GM18502 (cell line): ENCODE data around the gene WRAP73.
"Not testable (repeated sequence)": the region's sequence is repeated elsewhere in the genome, so short reads cannot be mapped to it uniquely, and the experiment has no call there.

ENCODE experiments used
- ATAC-seq: cut with Tn5 transposase; IDR thresholded peaks from one replicate; pipeline ENCODE4 v1.9.1; 2021; ENCODE audit warnings: mild to moderate bottlenecking; ENCODE audit not compliant: unreplicated experiment, poor library complexity

Gene WRAP73

DNA sequence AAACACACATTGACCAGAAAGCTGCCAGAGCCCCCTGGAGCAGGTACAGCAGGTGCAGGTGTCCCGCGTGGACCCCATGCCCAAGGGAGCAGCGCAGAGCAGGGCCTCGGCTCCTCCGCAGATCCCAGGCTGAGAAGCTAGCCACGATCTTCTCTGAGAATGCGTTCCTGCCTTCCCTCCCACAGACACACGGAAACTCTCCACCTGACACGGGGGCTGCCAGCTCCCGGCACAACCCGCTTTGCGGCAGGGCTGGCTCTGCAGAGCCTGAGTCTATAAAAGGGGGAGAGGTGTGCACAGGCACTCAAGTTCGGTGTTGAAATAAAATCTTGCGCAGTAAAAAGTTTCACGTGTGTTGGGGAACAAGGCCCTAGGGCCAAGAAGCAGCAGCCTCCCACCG is 48.2 kb downstream of the WRAP73 start:
- no peak for ATAC-seq

DNA sequence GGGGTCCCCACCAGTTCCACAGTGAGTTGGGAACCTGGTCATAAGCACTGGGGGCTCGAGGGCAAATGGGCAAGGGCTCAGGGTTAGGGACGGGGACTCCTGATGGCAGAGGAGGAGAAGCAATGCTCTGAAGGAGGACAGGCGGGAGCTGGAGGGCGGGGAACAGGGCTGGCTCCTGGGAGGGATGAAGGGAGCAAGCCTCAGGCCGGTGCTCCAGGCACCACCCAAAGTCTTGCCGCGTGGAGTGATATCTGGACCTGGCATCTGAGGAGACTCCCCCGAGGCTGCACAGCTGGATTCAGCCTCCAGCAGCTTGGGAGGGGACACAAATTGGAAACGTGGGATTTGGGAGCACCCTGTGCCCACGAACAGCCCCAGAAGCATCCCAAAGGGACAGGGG is 49.5 kb downstream of the WRAP73 start:
- no peak for ATAC-seq

DNA sequence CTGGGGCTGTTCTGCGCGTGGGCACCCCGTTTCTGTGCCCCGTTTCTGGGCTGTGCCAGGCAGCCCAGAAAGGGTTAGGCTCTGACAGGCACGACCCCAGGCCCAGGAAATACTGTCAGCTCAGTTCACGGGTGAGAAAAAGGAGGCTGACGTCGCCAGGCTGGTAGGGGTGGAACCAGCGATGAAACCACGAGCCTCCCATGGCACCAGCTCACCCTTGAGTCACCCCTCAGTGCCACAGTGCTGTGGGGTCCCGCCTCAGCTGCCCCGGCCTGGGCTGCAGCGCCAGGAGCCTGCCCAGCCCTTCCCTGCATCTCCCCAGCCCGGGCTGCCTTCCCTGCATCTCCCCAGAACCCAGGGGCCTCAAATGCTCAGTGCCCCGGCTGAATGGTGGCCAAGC is 50.1 kb downstream of the WRAP73 start:
- ATAC-seq, result no peak

DNA sequence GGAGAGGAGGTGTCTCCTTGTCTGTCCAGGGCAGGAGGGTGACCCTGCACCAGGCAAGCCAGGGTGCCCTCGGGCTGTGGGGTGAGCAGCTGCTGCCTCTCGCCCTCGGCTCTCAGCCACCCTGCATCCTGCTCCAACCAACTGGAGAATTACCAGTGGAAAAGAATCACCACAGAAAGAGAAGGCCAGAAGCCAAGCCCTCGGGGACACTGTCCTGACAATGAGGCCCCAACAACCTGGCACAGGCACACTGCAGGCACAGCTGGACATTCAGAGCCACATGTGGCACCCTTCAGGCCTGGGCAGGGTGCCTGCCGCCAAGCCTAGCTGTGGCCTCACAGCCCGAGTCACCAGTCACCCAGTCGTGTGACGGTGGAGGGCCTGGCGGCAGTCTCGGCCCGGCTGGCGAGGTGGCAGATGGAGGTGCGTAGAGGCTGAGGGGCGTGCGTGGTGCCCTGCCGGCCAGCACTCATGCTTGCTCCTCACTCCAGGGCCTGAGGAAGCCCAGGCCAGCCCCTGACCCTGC is 50.6 kb downstream of the WRAP73 start:
- ATAC-seq, result no peak

DNA sequence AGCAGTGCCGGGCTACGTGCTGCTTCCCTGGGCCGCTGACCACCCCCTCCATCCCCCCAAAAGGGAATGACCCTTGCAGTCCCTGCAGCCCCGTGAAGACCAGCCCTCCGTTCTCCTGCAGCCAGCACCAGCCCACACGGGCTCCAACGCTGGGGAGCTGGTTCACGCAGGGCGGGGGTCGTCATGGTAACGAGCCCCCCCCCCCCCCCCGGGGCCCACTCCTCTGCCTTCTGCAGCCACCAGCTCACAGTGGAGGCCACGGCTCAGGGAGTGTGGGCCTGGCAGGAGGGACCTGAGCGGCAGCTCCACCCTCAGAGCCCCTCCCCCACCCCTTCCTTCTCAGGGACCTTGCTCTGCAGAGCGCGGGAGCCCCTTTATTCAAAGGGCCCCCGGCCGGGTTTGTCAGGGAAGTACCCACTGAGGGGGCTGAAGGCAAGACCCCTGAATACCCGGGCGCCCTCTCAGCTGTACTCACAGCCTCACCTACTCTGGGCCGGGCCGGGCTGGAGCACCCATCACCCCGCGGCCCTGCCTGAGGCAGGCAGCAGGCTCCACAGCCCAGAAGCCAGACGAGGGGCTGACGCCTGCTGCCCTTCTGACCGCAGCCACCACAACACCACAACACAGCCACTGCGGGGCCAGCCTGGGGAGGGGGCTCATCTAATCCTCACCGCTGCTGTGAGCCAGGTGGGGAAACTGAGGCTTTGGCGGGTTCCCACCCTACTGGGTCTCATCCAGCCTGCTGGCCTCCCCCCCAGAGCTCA is 51.2 kb downstream of the WRAP73 start:
- no peak for ATAC-seq

DNA sequence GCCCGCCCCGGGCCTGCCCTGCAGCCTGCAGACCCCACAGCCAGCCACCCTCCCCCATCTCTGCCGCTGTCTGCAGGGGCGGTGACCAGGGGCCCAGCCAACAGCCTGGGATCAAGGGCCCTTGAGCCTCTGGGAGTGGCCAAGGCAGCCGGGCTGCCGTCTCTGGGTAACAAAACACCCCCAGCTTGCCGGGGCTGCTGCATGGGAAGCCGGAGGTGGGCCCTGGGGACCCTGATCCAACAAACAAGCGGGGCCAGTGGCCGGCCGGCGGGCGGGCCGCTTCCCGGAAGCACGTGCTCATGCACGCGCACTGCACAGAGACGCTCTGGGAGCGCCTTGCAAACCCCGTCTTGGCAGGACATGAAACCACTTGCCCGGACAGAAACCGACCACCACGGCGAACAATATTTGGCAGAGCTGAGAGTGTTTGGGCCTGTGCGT is 51.8 kb downstream of the WRAP73 start:
- ATAC-seq, result no peak

DNA sequence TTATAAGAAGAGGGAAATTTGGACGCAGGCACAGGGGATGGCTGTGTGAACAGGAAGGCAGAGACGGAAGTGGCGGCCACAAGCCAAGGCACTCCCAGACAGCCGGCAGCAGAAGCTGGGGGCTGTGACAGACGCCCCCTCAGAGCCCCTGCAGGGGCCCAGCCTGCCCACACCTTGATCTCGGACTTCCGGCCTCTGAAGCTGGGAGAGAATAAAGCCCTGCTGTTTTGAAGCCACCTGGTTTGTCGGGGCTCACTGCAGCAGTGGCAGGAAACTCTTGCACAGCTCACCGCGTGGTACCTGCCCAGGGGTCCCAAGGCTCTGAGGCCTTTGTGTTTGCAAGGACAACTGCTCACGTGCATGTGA is 52.3 kb downstream of the WRAP73 start:
- ATAC-seq, result no peak

DNA sequence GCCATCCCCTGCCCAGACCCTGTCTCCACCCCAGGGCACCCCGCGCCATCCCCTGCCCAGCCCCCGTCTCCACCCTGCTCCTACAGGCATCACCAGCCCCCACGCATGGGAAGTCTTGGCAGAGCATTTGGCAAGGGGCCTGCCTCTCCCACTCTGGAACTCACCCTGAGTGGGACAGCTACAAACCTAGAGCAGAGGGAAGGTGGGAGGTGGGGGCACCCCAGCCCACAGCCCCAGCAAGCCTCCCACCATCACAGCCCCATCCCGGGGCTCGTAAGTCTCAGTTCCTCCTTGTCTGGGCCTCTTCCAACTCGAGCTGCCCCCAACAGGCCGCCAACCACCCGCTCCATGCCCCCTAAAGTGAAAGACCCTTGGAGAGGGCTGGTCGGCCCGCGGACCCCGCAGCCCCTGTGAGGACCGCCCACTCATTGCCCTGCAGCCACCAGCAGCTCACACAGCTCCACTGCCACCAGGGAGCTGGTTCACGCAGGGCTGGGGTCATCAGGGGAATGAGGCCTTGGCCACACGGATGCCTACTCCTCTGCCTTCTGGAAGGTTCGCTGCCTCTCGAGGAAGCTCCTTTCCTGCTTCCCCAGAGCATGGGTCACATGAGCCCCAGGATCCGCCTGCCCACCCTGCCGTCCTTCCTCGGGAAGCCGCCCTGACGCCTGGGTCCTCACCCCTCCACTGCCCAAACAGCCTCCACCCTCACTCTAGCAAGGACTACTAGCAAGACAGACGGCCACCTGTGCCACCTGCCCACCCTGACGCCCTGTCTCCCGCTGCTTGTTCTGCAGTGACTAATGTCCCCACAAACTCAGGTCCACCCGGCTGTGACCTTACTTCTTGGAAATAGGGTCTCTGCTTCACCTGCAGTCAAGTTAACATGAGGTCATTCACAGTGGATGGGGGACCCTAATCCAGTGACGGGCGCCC is 53.0 kb downstream of the WRAP73 start:
- no peak for ATAC-seq

DNA sequence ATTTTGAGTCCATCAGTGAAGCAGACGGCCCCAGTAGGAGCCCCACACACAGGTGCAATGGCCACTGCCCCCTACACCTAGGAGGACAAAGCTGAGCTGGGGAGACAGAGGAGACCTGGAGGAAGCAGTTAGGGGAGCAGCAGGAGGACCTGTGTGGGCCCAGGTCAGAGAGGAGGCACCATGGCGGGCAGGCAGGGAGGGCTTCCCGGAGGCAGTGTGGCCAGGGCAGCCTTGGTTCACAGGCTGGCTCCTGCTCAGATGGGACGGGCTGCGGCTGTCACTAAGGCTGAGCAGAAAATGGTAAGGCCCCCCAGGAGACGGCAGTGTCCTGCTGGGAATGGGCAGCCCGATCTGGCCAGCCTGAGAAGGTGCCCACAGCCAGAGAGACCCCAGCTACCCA is 54.0 kb downstream of the WRAP73 start:
- no peak for ATAC-seq

DNA sequence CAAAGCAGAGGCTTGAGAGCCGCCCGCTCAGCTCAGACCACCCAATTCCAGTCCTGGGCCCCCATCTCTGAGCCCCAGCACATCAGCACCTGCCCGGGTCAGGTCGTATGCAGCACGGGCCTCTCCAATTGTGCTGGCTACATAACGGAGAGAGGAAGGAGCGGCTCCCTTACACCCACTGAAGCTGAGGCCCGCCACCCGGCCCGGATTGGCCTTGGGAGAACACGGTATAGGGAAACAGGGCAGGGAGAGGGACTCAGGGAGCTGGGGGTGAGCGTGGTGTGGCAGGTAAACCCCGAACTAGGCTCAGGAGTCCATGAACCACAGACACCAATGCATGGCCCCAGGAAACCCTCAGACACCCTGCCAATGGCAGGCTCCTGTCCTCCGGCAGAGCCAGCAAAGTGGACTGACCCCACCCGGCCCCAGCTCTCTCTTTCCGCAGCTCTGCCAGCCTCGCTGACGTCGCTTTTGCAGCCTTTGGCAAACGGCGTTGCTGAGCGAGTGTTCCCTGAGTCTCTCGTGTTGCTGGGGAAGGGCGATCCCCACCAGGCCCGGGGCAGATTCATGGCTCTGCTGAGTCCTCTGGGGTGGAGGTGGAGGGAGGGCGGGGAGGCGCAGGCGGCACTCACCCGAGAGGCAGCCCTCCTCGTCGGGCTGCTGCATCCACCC is 55.1 kb downstream of the WRAP73 start:
- no peak for ATAC-seq

DNA sequence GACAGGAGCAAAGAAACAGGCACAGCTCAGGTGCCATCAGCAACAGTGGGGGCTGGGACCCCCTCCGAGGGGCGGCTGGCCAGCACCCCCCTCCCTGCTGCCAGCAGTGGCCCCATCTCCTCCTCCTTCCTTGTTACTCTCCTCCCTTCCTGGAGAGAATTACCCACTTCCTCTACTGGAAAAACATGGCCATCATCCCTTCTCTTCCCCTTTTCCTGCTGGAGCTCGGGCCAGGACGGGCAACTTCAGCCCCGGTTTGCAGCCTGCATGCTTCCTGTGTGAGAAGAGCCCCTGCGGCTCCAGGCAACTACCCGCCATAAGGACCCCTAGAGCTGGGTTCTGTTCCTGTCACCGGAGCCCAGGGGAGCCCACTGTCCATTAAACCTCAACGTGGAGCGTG is 56.2 kb downstream of the WRAP73 start:
- no peak for ATAC-seq

DNA sequence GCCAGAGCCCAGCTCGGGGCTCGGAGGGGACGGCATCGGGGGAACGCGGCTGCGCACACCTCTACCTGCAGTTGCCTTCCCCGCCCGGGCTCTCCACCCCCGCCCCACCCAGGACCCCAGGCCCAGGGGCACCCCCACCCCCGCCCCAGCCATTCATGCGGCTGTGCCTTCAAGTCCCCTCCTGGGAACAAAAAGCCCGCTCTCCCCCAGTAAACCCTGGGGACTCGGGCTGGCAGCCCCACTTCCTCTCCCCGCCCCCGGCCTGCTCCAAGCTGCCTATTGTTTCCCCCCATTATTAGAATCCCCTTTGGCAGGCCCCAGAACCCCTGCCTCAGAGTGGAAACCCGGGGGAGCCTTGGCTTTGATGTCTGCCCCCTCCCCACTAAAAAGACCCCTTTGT is 56.6 kb downstream of the WRAP73 start:
- ATAC-seq, result no peak

DNA sequence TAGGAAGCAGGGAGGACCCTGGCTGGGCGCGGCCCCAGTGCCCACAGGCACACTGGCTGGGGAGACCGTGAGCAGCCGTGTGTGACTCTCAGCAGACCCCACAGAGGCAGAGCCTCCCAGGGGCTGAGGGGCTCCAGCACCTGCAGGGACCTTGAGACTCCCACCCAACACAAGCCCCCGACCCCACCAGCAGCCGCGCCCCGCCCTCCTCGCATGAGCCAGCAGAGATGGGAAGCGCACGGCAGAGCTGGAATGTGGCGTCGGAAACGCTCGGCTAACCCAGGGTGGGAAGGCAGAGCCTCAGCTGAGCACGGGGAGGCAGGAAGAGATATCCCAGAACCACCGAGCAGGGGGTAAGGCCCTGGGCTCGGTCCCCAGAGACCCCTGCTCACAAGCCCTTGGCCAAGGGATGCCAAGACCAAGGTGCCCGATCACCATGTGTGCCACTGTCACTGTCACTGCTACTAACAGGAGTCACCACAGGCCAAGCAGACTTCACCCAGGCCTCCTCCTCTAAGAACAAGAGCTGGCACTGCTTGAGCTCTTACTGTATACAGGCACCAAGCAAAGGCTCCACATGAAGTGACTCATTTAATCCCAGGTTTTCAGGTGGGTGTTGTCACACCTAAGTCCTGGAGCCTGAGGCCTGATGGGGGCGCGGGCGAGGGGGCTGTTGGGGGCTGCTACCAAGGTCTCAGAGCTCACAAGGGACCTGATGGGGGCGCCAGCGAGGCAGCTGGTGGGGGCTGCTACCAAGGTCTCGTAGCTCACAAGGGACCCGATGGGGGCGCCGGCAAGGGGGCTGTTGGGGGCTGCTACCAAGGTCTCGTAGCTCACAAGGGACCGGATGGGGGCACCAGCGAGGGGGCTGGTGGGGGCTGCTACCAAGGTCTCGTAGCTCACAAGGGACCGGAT is 58.7 kb downstream of the WRAP73 start:
- no peak for ATAC-seq

DNA sequence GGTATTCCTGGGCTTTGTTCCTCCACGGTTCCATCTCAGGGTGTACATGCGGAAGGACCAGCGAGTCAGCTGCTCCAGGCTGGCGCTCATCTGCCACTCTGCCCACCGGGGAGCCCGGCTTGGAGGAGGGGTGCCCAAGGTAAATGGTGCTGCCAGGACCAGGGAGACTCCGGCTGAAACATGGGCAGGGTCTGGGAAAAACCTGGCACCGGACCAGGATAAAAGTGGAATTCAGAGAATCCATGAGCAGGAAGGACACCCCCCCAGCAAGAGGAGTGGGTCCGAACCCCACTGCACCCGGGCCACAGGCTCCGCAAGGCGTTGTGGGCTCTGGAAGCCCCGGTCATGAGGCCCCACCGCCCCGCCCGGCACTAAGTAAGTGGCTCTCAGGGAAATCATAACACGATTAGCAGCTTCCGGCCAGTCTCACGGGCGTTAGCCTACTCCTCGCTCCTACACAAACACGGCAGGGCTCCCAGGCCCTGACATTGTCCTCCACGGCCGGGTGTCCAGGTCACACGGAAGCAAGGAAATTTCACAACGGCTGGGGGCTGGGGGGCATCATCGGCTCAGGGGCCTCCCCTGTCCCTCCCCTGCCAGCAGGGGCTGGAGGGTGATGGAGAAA is 59.7 kb downstream of the WRAP73 start:
- no peak for ATAC-seq

DNA sequence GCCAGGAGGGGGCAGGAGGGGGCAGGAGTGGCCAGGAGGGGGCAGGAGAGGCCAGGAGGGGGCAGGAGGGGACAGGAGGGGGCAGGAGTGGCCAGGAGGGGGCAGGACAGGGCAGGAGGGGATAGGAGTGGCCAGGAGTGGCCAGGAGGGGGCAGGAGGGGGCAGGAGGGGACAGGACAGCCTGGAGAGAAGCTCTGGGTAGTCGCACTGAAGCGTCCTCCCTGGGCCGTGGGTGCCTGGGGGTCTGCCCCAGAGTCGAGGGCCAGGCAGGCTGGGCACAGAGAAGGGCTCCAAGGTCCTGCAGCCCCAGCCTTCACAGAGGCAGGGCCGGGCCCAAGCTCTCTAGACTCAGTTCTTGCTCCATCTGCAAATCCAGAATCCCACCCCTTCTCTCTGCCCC is 61.5 kb downstream of the WRAP73 start:
- no peak for ATAC-seq

DNA sequence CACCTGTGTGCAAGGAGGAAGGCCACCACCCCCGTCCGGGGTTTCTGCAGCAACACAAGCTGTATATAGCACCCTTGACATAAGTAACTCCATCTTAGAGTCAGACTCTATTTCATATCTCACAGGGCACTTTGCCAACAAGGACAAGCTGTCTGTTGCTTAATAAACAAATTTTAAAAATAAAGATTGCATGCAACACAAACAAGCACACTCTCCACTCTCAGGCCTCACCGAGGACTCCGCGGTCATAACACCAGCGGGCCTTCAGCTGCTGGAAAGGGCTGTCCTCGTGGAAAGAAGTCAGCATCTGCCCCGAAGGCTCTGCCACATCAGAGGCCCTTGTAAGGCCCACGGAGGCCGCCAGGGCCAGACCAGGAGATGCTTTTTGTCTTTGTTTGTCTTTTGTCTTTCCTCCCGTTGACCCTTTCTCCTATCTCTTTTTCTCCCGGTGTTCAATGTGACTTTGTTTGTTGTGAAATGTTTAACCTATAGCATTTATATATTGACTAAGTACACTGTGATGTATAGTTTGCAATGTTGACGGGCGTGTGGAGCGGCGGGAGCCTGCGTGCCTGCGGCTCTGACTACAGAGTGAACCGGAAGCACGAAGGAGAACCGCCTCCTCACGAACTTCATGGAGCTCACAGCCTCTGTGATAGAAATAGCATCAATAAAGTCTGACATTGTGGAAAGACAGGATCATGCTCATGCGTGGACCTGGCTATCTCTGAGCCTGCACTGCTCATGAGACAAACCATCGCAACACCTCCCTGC is 62.7 kb downstream of the WRAP73 start:
- ATAC-seq, result no peak

DNA sequence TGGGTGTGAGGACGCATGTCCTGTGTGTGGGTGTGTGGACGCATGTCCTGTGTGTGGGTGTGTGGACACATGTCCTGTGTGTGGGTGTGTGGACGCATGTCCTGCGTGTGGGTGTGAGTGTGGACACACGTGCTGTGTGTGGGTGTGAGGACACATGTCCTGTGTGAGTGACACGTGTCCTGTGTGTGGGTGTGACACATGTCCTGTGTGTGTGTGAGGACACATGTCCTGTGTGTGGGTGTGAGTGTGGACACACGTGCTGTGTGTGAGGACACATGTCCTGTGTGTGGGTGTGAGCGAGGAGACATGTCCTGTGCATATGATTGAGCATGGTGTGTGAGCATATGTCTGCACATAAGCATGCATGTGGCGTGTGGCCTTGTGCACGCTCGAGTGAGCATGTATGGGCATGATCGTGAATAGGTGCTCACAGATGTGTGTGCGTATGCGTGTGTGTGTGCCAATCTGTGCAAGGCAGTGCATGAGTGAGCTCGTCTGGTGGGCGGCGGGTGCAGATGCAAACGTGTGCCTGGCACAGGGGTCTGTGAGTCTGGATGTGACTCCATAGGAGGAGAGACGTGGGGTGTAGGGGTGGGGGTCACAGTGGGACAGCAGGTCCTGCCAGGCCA is 63.8 kb downstream of the WRAP73 start:
- no peak for ATAC-seq

DNA sequence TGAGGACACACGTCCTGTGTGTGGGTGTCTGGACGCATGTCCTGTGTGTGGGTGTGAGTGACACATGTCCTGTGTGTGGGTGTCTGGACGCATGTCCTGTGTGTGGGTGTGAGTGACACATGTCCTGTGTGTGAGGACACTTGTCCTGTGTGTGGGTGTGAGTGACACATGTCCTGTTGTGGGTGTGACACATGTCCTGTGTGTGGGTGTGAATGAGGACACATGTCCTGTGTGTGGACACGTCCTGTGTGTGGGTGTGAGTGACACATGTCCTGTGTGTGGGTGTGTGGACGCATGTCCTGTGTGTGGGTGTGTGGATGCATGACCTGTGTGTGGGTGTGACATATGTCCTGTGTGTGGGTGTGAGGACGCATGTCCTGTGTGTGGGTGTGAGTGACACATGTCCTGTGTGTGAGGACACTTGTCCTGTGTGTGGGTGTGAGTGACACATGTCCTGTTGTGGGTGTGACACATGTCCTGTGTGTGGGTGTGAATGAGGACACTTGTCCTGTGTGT is 64.5 kb downstream of the WRAP73 start:
- not testable (repeated sequence) for ATAC-seq
